NCI-H146 (cell line): ENCODE measurements around the gene TRABD2A.

Experiments used
- DNase-seq: peaks from one replicate; lab custom pipeline; 2025; lab: John Stamatoyannopoulos, UW

Gene TRABD2A

GRCh38 chr2:84904717-84905174 is 23.9 kb upstream of the TRABD2A start:
- DNase-seq, result peak; percentile 72

DNA sequence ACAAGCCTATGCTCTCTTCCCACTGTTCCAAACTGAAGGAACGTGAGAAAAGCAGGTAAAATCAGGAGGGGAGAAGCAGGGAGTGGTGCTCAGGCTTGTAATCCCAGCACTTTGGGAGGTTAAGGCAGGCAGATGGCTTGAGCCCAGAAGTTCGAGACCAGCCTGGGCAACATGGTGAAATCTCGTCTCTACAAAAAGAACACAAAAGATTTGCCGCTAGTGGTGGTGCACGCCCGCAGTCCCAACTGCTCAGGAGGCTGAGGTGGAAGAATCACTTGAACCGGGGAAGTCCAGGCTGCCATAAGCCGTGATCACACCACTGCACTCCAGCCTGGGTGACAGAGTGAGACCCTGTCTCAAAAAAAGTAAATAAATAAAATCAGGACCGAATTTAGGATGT is 23.3 kb upstream of the TRABD2A start:
- DNase-seq, result no peak

DNA sequence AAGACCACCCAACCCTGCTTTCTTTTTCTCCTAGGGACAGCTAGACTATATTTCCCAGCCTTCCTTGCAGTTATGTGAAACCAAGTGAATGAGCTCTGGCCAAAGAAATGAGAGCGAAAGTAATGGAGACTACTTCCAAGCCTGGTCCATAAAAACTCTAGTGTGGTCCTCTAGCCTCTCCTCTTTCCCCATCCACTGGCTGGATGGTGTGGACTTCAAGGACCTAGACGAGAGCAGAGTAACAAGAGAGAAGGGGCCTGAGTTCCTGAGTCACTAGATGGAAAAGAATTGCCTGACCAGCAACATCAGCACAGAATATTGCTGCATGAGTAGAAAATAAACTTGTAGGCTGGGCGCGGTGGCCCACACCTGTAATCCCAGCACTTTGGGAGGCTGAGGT is 21.6 kb upstream of the TRABD2A start:
- DNase-seq, result no peak

DNA sequence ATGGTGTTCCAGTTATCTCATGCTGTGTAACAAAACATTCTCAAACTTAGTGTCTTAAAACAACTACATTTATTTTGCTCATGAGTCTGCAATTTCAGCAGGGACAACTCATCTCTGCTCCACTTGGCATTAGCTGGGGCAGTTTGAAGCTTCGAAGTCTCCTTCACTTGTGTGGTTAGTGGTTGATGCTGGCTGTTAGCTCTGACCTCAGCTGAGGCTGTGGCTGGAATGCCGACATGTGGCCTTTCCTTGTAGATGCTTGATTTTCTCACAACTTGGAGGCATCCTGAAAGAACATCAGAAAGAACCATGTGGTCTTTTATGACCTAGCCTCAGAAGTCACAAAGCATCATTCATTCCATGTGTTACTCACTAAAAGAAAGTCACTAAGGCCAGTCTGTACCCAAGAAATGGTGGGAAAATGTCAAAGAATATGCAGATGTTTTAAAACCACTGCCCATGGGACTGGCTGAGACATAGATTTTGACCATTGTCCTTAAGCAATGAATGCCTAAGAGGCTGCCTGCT is 20.8 kb upstream of the TRABD2A start:
- no peak for DNase-seq

- DNase-seq, result no peak
Measured at GRCh38 chr2:84900971-84901370, 20.1 kb upstream of the TRABD2A start.

- no peak for DNase-seq
Measured at GRCh38 chr2:84899304-84900204, 18.7 kb upstream of the TRABD2A start.

- DNase-seq, result no peak
Measured at GRCh38 chr2:84897773-84898172, 16.9 kb upstream of the TRABD2A start.

GRCh38 chr2:84896567-84896966 is 15.7 kb upstream of the TRABD2A start:
- DNase-seq, result no peak

- peak; percentile 7 for DNase-seq
Measured at GRCh38 chr2:84894758-84895520, 14.1 kb upstream of the TRABD2A start.

GRCh38 chr2:84894131-84894586 is 13.3 kb upstream of the TRABD2A start:
- peak; percentile 92 for DNase-seq

DNA sequence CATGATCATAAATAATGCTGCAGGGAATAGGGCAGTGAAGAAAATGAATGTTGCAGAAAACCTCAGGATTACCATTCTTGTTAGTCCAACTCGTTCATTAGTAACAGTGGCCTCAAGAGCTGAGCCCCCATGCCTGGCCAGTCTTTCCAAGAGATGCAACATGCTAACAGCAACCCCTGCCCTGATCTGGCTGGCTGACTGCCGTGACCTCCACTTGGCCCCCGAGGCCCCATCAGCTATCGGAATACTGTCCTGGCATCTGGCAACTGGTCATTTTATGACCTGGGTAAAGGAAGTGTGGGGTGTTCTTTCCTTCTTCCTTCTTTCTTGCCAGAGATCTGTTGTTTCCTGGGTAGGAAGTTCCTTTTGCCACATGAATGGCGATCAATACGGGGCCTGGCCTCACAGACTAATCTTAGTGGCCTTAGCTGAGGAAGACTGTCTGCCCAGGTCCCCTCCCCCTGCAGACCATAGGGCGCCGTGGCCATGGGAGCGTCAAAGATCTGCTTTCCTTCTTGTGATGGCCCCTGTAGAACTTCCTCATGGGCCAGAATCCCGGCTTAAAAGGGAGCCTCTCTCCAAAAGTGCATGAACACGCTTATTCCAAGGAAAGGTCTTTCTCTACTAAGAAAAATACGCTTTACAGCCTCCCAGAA is 10.6 kb upstream of the TRABD2A start:
- no peak for DNase-seq

GRCh38 chr2:84889332-84889731 is 8.4 kb upstream of the TRABD2A start:
- DNase-seq, result no peak

DNA sequence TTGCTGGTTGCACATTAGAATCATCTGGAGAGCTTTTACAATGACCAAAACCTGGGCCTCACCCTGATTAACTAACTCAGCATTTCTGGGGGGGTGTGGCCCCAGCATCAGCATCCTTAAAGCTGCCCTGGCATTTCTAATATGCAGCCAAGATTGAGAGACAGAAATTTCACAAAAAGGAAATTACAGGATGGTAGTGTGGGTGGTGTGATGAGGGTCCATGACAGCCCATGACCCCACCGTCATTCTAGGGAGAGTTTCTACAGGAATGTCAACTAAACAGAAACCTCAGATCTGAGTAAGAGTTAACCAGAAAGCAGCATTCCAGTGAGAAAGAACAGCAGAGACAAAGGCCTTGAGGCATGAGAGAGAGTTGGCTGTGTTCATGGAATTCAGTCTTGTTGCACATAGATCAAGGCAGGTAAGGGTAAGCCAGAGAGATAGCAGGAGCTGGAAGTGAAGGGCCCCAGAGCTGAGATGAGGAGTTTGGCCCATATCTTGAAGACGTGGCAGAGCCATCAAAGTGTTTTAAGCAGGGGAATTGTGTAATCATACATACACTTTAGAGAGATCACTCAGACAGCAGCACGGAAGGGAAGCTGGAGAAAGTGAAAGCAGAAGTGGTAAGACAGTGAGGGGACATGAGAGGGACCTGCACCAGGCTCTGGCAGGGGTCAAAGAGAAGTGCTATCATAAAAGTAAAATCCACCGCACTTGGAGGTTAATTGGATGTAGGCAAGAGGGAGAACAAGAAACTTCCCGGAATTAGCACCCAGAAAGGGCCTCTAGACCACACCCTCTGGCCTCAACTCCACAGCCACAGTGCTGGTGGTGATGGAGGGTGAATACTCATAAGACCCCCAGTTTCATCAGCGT is 7.8 kb upstream of the TRABD2A start:
- no peak for DNase-seq

DNA sequence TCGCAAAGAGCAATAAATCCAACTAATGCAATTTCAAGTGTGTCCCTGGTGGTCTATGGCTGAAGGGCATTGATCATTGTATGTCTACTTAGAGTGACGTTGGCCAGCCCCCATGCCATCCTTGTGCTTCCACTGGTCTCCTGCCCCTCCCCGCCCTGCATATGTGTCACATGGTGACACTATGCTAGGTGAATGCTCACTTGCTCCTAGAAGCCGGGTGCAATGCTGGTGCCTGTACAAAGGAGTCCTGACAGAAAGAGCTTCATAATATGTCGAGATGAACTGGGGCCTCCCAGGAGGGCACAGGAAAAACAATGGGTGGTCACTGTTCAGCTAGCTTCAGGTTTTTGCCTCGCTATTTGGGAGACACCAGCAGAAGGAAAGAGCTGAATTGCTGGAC is 5.9 kb upstream of the TRABD2A start:
- no peak for DNase-seq

DNA sequence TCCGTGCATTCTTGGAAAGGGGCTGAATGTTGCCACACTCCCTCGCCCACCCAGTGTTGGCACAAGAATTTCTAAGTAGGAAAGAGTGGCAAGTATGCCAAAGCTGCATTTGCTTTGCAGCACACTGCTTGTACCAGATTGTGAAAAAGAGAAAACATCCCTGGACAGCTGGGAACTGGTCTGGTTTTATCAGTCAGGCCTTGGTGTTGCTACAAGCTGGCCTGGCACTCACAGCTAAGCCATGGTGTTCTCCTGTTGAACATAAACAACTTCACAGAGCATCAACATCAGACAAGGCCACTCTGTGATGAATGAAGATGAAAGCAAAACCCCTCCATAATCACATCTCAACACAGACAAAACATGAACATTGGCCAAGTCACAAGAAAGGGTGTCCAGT is 4.2 kb upstream of the TRABD2A start:
- DNase-seq, result no peak

- DNase-seq, result no peak
Measured at GRCh38 chr2:84884449-84884848, 3.6 kb upstream of the TRABD2A start.

DNA sequence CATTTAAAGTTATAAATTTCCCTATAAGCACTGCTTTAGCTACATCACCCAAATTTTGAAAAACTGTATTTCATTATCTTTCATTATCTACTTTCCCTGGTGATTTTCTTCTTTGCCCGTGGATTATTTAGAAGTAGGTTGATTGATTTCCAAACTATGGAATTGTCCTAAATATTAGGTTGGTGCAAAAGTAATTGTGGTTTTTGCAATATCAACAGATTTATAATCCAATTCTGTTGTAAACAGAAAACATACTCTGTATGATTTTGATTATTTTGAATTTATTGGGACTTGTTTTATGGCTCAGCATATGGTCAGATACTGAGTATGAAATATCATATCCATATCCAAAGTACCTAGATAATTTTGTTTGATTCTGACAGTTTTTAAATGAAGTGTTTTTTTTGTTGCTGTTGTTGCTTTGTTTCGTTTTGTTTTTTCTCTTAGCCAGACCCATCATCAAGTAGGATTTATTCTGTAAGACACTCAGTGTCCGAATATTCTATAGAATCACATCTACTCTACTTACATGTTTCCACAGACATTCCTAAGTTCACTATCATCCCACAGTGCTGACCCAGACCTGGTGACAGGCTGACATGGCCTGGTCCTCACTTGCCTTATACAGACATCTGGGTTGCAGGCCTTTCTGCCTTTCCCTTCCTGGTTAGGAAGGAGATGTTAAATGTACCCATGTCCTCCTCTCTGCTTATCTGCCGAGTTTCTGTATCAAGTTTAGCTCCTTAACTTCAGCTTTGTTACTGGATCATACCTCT is 2.1 kb upstream of the TRABD2A start:
- no peak for DNase-seq

DNA sequence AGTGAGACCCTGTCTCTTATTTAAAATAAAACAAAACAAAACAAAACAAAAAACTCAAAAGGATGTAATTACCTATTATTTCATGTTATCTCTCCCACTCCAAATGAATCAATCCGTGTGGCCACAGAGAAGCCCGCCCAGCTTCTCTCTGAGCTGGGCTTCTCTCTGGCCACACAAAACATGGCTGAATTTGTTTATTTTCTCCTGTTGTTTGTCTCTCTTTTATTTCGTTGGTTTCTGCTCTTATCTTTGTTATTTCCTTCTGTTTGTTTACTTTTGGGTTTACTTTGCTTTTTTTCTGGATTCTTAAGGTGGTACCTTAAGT is 1.5 kb upstream of the TRABD2A start:
- DNase-seq, result no peak

DNA sequence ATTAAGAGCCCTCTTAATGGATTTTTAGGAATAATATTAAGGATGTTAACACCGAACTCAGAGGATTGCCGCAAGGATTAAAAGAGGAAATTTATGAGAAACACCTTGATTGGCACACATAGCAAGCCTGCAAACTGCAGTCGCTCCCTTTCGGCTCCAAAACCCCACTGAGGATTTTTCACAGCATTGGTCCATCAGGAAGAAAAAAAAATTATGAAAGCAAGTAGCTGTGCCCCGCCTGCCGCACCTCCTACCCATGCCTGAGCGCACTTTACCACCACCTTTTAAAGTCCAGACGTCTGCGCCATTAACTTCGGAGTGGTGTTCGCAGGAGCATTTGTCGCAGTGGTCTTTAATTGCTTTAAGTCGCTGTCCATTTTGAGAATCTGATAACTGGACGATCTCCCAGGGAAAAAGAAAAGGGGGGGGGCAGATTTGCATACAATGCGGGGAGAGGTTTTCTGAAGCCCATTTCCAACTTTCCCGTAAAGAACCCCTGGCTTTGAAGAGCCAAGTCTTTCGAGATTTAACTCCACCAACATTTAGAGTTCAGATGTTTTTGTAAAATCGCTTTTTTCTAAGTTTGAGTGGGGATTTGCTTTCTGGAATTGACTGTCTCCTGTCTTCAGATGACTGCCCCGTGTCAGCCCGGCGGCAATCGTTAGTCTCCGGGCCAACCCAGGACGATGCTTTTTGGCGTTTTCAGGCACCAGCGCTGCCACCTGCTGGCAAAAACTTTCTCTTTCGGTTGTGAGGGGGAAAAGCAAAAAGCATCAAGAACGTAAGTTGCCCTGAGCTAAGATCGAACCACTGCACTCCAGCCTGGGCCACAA is 913 bp upstream of the TRABD2A start:
- DNase-seq, result peak; percentile 52

DNA sequence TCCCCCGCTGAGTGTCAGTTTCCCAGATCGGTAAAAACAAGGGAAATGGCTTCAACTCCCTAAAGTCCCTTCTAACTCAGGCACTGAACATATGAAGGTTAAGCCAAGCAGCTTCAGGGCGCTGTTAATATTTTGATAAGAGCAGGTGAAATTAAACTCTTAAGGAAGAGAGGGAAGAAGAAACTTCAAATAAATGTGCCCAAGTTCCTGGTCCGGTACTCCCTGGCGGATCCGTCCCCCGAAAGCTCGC is 564 bp downstream of the TRABD2A start:
- DNase-seq, result no peak
